GM19193 (cell line): ENCODE results near the gene DTX4.

Experiments used
- POLR2A ChIP-seq: IDR thresholded peaks from 4 replicates; pipeline ENCODE4 v1.6.1; 2011; ENCODE audit not compliant: insufficient read depth, insufficient read length; ENCODE audit errors: extremely low read depth

Gene DTX4

DNA sequence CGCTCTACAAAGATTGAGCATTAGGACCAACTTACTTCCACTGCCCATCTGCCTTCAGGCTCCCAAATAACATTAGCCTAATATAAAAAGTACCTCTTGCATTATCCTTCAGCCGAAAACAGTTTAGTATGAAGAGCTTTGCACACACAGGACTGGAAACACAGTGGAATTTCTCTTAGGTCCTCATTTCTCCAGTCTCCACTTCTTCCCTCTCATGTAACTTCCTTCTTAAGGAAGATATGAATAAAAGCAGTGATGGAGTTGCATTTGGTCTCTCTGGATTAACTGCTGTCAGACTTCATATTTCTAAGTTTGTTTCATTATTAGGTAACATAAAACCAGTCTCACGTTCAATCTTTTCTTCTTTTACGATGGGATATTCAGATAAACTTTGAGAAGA is 46.4 kb downstream of the DTX4 start:
- no peak for TF ChIP-seq POLR2A

- TF ChIP-seq POLR2A: no peak
These were observed 47.0 kb downstream of the DTX4 start for GRCh38 chr11:59218893-59219292.

DNA sequence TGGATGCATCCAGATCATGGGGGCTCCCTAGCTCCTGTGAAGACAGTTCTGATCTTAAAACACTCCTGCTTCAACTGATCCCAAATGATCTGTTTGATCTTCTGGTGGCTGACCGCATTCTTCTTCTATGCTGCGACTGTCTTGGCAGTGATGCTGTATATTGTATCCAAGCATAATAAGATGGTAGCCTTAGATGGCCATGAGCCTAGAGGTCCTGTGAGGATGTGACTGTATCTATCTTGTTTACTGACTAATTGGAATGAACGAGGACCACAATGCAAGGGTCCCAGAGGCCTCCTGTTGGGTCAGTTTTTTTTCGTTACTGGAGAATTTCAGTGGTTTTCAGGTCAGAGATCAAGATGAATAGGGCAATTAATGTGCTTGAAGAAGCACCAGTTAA is 47.9 kb downstream of the DTX4 start:
- no peak for TF ChIP-seq POLR2A

DNA sequence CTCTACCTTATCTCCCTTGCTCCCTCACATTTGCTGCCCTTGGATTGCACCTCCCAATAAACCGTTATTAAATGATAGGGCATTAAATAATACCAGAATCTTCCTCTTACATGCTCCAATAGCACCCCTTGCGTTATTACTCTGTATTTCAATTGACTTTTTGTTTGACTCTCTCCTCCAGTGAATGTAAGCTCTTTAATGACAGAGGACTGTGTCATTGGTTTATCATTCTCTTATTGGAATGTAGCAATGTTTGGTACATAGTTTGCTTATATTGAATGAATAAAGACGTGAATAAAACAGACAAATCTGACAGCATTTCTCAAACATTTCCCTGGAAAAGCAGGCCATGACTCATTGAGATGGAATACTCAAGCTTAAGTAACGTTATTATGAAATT is 49.5 kb downstream of the DTX4 start:
- no peak for TF ChIP-seq POLR2A

DNA sequence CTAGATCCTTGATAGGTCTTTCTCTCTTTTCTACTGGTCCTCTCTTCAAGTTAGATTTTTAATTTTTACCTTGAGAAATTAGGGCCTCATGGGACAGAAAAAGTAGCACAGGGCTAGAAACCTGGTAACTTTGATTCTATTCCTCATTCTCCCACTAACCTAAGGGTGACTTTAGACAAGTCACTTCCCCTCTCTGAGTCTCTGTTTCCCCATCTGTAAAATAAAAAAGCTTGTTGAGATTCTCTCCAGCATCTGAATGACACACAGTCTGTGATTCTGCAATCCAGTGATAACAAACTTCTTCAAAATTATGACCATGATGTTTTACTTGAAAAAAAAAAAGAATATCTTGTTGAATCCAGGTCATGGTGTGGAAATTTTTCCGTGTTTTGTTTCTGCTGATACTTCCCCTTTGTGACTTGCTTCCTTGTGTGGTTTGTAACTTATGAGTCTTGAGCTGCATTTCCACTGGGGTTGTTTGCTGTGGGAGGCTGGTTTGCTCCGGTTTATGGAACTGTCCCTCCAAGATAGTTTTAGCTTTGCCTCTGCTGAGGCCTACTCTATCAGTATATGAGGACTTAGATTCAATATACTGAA is 50.6 kb downstream of the DTX4 start:
- TF ChIP-seq POLR2A: no peak

- no peak for TF ChIP-seq POLR2A
These were observed 51.2 kb downstream of the DTX4 start for GRCh38 chr11:59223177-59223576.

DNA sequence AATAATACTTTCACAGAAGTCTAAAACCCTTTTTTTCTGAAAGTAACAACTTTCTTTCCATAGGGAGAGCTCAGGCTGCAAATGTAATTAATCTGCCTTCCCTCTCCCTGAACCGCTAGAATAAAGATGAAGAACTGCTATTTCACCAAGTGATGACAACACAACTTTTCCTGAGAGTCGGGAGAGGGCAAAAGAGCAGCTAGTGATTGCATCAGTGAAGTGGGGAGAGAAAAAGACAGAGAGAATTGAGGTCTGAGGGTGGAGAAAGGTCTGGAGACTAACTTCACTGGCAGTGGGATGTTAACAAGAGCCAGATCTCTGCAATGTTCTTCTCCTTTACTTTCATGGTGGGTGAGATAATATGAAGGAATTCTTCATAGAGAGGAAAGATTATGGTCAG is 51.7 kb downstream of the DTX4 start:
- no peak for TF ChIP-seq POLR2A

DNA sequence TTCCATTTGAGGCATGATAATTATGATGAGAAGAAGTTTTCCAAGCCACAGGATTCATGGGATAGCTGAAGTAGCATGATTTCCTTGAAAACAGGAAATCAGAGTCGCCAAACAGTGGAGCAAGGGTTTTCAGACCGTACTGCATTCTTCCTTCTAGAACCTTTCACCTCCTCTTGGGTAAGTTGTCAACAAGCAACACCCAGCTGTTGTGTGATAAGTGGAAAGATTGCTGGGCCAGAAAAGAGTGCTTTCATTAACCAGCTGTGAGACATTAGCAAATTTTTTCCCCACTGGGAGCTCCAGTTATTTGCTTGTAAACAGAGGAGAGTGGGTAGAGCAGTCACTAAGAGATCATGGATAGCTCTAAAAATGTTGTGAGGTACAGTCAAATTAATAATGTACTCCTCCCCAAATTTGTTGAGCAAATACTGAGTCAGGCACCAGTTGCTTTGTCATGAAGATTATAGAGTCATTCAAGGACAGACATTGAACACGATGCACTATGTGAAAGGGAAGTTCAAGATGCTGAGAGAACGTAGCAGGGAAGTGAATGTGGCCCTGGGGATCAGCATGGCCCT is 52.5 kb downstream of the DTX4 start:
- TF ChIP-seq POLR2A: no peak

DNA sequence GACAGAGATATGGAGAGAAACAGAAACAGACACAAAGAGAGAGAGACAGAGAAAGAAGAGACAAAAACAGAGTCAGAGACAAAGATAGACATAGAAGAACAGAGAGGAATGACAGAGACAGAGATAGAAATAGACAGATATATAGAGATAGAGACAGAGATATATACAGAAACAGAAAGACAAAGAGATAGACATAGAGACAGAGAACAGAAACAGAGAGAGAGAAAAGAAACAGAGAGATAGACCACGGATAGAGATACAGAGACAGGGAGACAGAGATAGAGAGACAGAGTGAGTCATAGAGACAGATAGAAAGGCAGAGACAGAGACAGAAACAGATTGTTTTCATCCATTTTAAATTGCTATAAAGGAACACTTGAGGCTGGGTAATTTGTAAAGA is 53.1 kb downstream of the DTX4 start:
- no peak for TF ChIP-seq POLR2A

- TF ChIP-seq POLR2A: no peak
These were observed 54.5 kb downstream of the DTX4 start for GRCh38 chr11:59226396-59226795.

DNA sequence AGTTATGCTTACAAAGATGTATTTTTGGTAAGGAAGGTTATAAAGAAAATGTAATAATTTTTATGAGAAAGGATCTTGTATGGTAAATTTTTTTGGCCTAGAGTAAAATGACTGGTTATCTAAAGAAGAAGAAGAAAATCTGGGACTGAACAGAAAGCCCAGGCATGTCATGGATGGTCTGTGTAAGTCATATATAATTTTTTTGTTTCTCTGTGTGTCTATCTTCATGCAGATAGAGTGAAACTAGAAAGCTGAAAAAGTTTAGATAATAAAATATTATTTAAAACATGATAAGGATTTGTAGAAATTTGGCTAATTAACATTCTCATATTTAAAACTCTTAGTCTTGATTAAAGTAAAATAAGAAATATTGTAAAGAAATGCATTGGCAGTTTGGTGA is 68.4 kb downstream of the DTX4 start:
- no peak for TF ChIP-seq POLR2A

GRCh38 chr11:59243633-59244032 is 71.7 kb downstream of the DTX4 start:
- no peak for TF ChIP-seq POLR2A

GRCh38 chr11:59247531-59248227 is 75.7 kb downstream of the DTX4 start:
- TF ChIP-seq POLR2A: no peak

- no peak for TF ChIP-seq POLR2A
These were observed 77.6 kb downstream of the DTX4 start for GRCh38 chr11:59249535-59249934.

GRCh38 chr11:59253001-59253400 is 81.1 kb downstream of the DTX4 start:
- no peak for TF ChIP-seq POLR2A

- no peak for TF ChIP-seq POLR2A
These were observed 82.4 kb downstream of the DTX4 start for GRCh38 chr11:59254286-59254685.
